Measurements from ENCODE around the gene RAD9B.
"Not testable (repeated sequence)": the region's sequence is repeated elsewhere in the genome, so short reads cannot be mapped to it uniquely, and the experiment has no call there.

Gene RAD9B

GRCh38 chr12:110501752-110502738 lies at the start of gene RAD9B, which contains the start of gene VPS29:
TSS of gene RAD9B (plus strand) at chr12:110502331. CDS start at chr12:110502338, 7 bp downstream.
TSS of gene VPS29 (minus strand) at chr12:110502111. CDS start at chr12:110502051, 60 bp downstream.
- DNase-seq: peak; percentile 67

- DNase-seq: no peak
Measured at GRCh38 chr12:110453569-110454296, 48.4 kb upstream of the RAD9B start.

DNA sequence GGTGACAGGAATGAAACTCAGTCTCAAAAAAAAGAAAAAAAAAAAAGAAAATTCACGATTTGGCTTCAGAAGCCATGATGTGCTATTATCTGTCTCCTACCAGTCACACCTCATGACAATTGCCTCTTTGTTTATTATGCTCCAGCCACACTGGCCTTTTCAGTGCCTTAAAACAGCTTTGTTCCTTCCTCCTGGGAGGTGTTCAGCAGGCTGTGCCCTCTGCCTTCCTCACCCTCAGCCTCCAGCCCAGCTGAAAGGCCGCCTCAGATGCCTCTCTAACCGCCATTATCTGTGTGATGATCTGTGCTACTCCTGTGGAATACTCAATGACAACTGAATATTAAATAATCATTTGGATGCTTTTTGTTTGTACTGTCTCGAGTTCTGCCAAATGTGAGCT lies 43.4 kb upstream of the RAD9B start:
- no peak for DNase-seq

DNA sequence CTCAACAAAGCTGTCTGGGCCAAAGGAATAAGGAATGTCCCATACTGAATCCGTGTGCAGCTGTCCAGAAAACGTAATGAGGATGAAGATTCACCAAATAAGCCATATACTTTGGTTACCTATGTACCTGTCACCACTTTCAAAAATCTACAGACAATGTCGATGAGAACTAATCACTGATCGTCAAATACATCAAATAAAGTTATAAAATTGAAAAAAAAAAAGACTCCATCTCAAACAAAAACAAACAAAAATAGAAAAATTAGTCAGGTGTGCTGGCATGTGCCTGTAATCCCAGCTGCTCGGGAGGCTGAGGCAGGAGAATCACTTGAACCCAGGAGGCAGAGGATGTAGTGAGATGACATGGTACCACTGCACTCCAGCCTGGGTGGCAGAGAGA lies 40.9 kb upstream of the RAD9B start:
- DNase-seq: not testable (repeated sequence)

GRCh38 chr12:110465024-110465423 lies 37.1 kb upstream of the RAD9B start:
- DNase-seq: no peak

- DNase-seq: not testable (repeated sequence)
Measured at GRCh38 chr12:110465765-110466164, 36.4 kb upstream of the RAD9B start.

DNA sequence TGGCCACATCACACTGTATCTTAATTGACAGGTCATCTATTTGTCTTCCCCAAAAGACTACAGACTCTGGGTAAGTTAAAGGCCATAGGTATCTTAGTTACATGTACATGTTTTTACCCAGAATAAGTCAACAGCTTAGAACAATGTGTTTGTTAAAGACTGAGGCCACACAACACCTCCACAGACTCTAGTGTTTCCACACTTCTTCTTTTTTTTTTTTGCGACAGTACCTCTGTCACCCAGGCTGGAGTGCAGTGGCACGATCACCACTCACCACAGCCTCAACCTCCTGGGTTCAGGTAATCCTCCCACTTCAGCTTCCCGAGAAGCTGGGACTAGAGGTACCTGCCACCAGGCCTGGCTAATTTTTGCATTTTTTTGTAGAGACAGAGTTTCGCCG lies 35.3 kb upstream of the RAD9B start:
- DNase-seq: no peak

GRCh38 chr12:110467847-110468213 lies 34.3 kb upstream of the RAD9B start:
- no peak for DNase-seq

DNA sequence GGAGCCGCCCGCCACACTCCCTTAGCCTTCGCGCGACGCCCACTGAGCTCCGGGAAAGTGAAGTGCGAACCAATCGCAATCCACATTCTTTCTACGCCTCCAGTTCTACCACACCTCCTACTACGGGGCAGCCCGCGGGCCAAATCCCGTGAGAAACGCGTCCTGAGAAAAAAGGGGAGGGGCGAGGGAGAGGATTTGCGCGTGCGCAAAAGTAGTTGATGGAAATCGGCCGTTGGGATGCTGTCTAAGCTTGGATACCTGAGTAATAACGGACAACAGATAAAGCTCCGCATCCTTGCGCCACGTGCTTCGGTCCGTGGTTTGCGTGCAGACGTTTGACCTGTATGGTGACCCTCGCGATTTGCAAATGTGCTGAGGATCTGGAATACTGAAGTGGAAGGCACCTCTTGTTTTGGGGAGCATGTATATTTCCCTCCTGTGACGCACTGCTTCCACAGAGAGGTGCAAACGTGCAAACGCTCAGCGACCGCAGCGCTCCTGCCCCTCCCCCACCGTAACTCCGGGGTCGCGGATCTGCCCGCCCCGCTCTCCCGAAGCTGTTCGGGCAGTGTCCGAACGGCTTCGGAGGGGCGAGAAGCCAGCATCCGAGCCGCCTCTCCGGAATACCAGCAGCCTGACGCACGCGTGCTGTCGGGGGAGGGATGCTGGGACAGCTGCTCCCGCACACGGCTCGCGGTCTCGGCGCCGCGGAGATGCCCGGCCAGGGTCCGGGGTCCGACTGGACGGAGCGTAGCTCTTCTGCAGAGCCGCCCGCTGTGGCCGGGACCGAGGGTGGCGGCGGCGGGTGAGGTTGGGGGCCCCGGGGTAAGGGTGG lies 33.7 kb upstream of the RAD9B start, which contains the start of the genes FAM216A and GPN3:
FAM216A (plus strand) TSS at position 632 of the 835 bp plus-strand sequence; CDS start at position 663, 31 bp downstream.
GPN3 (minus strand) TSS at position 44 of the 835 bp plus-strand sequence. CDS start 54 bp downstream, outside the sequence.
- peak; percentile 27 for DNase-seq

GRCh38 chr12:110475426-110475825 lies 26.7 kb upstream of the RAD9B start:
- DNase-seq: no peak

DNA sequence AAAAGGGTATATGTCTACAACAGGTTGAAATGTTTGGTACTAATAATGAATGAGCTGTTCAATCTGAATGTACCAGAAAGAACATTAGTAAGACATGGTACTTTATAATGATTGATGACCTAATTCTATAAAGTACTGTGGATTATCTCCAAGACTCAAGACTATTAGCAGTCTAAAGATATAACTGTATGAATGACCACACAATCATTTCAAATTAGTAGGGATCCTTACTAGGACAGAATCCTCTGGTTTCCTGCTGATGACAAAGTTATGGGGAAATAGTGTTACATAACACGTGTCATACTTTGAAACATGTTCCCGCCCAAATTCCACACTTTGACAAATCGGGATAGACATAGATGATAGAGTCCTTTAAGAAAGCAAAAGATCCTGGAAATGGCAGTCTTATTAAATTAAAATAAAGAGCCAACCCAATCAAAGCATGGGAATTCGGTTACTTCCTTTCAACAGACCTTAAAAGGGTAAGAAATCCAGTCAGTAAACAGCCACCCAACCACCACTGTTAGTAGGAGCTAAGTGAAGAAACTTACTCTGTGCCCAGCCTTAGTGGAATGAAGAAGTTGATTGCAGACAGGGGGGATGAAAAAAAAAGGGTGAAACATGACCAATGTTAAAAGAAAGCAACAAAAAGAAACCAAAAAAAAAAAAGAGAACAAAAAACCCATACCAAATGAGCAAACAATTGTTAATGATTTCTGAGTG lies 3.0 kb upstream of the RAD9B start:
- no peak for DNase-seq

DNA sequence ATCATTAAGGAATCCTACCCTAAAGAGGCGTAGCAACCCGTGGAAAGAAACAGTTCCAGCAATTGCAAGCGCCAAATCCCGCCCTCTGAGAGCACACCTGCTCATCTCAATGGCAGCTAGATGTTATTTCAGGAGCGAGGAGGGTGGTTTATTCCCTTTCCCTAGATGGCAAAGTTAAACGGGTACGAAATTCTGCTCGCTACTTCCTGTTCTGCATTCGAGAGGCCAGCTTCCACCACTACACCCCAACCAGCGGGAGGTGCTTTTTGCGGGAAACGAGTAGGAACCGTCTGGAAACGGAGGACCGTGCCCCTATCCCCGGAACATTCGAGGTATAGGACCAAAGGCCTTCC lies 756 bp upstream of the RAD9B start:
- DNase-seq: no peak

- DNase-seq: no peak
Measured at GRCh38 chr12:110503432-110503831, 1.3 kb downstream of the RAD9B start.

DNA sequence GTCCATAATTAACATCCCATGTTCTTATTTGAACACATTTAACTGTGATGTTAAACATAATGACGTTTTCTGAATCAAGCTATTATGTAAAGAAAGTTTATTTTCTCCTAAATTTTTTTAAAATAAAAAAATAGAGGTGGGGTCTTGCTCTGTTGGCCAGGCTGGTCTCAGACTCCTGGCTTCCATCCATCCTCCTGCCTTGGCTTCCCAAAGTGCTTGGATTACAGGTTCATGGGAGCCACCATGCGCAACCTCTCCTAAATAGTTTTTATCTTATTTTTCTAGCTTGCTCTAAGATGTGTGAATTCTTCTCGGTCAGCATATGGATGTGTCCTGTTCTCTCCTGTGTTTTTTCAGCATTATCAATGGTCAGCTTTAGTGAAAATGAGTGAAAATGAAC lies 3.2 kb downstream of the RAD9B start:
- no peak for DNase-seq

GRCh38 chr12:110508071-110508586 lies 6.0 kb downstream of the RAD9B start:
- DNase-seq: no peak

GRCh38 chr12:110513842-110514241 lies 11.7 kb downstream of the RAD9B start:
- DNase-seq: no peak

- no peak for DNase-seq
Measured at GRCh38 chr12:110514363-110514762, 12.2 kb downstream of the RAD9B start.

DNA sequence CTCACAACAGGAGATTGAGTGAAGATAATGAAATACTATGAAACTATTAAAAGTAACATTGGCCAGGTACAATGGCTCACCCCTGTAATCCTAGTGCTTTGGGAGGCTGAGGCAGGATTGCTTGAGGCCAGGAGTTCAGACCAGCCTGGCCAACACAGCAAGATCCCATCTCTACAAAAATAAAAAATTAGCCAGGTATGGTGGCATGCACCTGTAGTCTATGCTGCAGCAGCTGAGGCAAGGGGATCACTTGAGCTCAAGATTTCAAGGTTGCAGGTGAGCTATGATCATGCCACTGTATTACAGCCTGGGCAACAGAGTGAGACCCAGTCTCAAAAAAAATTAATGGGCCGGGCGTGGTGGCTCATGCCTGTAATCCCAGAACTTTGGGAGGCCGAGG lies 14.9 kb downstream of the RAD9B start:
- DNase-seq: no peak

- DNase-seq: not testable (repeated sequence)
Measured at GRCh38 chr12:110518014-110518413, 15.9 kb downstream of the RAD9B start.

- not testable (repeated sequence) for DNase-seq
Measured at GRCh38 chr12:110520876-110521712, 19.0 kb downstream of the RAD9B start.
